ENCODE results near the gene KCNH5. TPM values are rescaled to one million over a fixed set of nuclear protein-coding genes. Genes with fewer than 3 reads are reported as not detected.

The KCNH5 gene
- total and polyA plus RNA-seq, 9 of the 15 experiments (the other 6 are each of a cell fraction or from before 2014, with no cell fraction given) = 1.1 to 2.4 (median 1.4) TPM

DNA sequence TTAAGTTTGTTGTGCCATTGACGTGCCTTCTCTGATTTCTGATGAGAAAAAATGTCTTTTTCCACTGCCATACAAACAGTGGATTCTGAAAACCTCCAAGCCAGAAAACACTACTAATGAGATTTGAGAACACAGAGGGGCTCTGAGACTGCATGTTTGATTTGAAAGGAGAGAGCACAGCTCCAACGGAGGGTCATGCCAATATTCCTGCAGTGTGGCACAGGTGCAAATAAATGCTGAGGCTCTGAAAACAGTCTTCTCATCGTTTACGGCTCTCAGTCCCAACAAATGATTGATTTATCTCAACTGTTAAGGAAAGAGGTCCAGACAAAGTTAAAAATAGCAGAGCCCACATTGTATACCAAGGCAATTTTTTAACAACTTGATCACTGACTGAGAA, 128.7 kb downstream of the KCNH5 start:
- ChIA-PET CTCF (ENCODE audit: low intra/inter-chr PET ratio) (no interaction called here), POLR2A (no interaction called here)
- no peak for TF ChIP-seq ZNF696 (CRISPR knock-in tag; conservative IDR thresholded peaks at IDR 0.05)
- TF ChIP-seq POU5F1 (IDR thresholded peaks at IDR 0.05; ENCODE audit: borderline replicate concordance, low read depth, low read length, partially characterized antibody) = no peak
- no peak for TF ChIP-seq SOX6 (IDR thresholded peaks at IDR 0.05)
- no peak for TF ChIP-seq ZNF175 (CRISPR knock-in tag; IDR thresholded peaks at IDR 0.05; ENCODE audit: low read depth)
- TF ChIP-seq HNRNPK (IDR thresholded peaks at IDR 0.05; ENCODE audit: low read depth, low read length, poor library complexity, severe bottlenecking) = no peak
- TF ChIP-seq, protein P1, sequence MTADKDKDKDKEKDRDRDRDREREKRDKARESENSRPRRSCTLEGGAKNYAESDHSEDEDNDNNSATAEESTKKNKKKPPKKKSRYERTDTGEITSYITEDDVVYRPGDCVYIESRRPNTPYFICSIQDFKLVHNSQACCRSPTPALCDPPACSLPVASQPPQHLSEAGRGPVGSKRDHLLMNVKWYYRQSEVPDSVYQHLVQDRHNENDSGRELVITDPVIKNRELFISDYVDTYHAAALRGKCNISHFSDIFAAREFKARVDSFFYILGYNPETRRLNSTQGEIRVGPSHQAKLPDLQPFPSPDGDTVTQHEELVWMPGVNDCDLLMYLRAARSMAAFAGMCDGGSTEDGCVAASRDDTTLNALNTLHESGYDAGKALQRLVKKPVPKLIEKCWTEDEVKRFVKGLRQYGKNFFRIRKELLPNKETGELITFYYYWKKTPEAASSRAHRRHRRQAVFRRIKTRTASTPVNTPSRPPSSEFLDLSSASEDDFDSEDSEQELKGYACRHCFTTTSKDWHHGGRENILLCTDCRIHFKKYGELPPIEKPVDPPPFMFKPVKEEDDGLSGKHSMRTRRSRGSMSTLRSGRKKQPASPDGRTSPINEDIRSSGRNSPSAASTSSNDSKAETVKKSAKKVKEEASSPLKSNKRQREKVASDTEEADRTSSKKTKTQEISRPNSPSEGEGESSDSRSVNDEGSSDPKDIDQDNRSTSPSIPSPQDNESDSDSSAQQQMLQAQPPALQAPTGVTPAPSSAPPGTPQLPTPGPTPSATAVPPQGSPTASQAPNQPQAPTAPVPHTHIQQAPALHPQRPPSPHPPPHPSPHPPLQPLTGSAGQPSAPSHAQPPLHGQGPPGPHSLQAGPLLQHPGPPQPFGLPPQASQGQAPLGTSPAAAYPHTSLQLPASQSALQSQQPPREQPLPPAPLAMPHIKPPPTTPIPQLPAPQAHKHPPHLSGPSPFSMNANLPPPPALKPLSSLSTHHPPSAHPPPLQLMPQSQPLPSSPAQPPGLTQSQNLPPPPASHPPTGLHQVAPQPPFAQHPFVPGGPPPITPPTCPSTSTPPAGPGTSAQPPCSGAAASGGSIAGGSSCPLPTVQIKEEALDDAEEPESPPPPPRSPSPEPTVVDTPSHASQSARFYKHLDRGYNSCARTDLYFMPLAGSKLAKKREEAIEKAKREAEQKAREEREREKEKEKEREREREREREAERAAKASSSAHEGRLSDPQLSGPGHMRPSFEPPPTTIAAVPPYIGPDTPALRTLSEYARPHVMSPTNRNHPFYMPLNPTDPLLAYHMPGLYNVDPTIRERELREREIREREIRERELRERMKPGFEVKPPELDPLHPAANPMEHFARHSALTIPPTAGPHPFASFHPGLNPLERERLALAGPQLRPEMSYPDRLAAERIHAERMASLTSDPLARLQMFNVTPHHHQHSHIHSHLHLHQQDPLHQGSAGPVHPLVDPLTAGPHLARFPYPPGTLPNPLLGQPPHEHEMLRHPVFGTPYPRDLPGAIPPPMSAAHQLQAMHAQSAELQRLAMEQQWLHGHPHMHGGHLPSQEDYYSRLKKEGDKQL (CRISPR knock-in tag; IDR thresholded peaks at IDR 0.05; ENCODE audit: borderline replicate concordance) = no peak
- no peak for TF ChIP-seq ZKSCAN3 (CRISPR knock-in tag; IDR thresholded peaks at IDR 0.05)
- TF ChIP-seq ZNF134 (CRISPR knock-in tag; conservative IDR thresholded peaks at IDR 0.05) = no peak
- no peak for TF ChIP-seq GABPA (tag; conservative IDR thresholded peaks at IDR 0.05; ENCODE audit: low read depth)
- no peak for TF ChIP-seq ILF3 (IDR thresholded peaks at IDR 0.05; ENCODE audit: borderline replicate concordance)
- TF ChIP-seq GTF2E2 (tag; IDR thresholded peaks at IDR 0.05) = no peak
- Histone ChIP-seq H3K27ac (ENCODE audit: extremely low read depth, low read depth, low read length) (no peak overlapping the region), H3K4me3 (no peak overlapping the region), H3K9me3 (replicated peaks; ENCODE audit: control insufficient read depth, insufficient read depth, low read depth, low read length) (no peaks in the 10 kb centered on the region), H3K27me3 (ENCODE audit: control insufficient read depth in 2 of 2, insufficient read depth in 2 of 2, low read length in 2 of 2) (no peaks in the 10 kb centered on the region), H2AFZ (ENCODE audit: low read depth, low read length) (no peak overlapping the region), H3K4me2 (ENCODE audit: insufficient read depth, low read length) (no peak overlapping the region), H4K20me1 (replicated peaks; ENCODE audit: control insufficient read depth, insufficient read depth, low read length) (no peaks in the 10 kb centered on the region), H3K9me1 (ENCODE audit: control insufficient read depth, insufficient read depth, low read length) (no peaks in the 10 kb centered on the region), H3K36me3 (ENCODE audit: control insufficient read depth, insufficient read depth, low read length) (no peaks in the 10 kb centered on the region), H3K9ac (ENCODE audit: insufficient read depth in 1 of 2, low read depth in 2 of 2, low read length in 2 of 2) (no peak overlapping the region), H3K79me2 (ENCODE audit: control insufficient read depth, insufficient read depth, low read length) (no peaks in the 10 kb centered on the region), H3K4me1 (replicated peaks in 1 of 2; ENCODE audit: control insufficient read depth in 2 of 2, insufficient read depth in 2 of 2, low read length in 2 of 2) (no peaks in the 10 kb centered on the region)
- intact Hi-C loops (cut with micrococcal nuclease) = no loop called here
- ATAC-seq (no peak), FAIRE-seq (no peak), DNase-seq (ENCODE audit: extremely low read depth in 1 of 4, low spot score in 3 of 4) (no peak)
- no TSS peak for BruUV-seq (replicated peaks)
- in situ Hi-C loops (cut with MboI) = no loop called here
- WGBS (ENCODE audit: insufficient coverage, low coverage, missing lambda C conversion rate) = 0% methylated on average over 4 of the region's 4 CpGs
